K562 (cell line): ENCODE data around the gene ZNF569. TPM values are rescaled to one million over a fixed set of nuclear protein-coding genes. Genes with fewer than 3 reads are reported as not detected.

Experiments used
- ARID3B ChIP-seq: fragments of 250-450 bp; sonication (Bioruptor Pico); IDR thresholded peaks from 2 replicates; pipeline ENCODE4 v1.4.0; 2020; ENCODE audit warnings: borderline replicate concordance
- CHAMP1 ChIP-seq: fragments of 450-650 bp; IDR thresholded peaks from 2 replicates; pipeline ENCODE4 v1.6.1; 2016; ENCODE audit warnings: mild to moderate bottlenecking
- ELK1 ChIP-seq: sonication (generic); formaldehyde crosslinking; IDR thresholded peaks from 2 replicates; pipeline ENCODE4 v1.8.1; 2022; ENCODE audit warnings: missing genetic modification reagents
- EZH2 ChIP-seq: IDR thresholded peaks from 2 replicates; pipeline ENCODE4 v1.6.1; 2012; ENCODE audit warnings: low read depth, mild to moderate bottlenecking, inconsistent platforms, low read length, borderline replicate concordance
- FOXP4 ChIP-seq: sonication (generic); formaldehyde crosslinking; IDR thresholded peaks from 2 replicates; pipeline ENCODE4 v1.8.0; 2022; ENCODE audit warnings: mild to moderate bottlenecking, missing genetic modification reagents, borderline replicate concordance
- GATAD2A ChIP-seq: fragments of 450-650 bp; IDR thresholded peaks from 2 replicates; pipeline ENCODE4 v1.6.1; 2017
- KAT2B ChIP-seq: IDR thresholded peaks from one replicate; pipeline ENCODE4 v1.6.1; 2012; ENCODE audit warnings: low read depth, mild to moderate bottlenecking, control low read depth, inconsistent platforms, low read length, moderate library complexity
- KDM4B ChIP-seq, 2 experiments: fragments of 450-650 bp in 1 of 2; sonication (generic) in 1 of 2; IDR thresholded peaks; 2 replicates each; pipeline ENCODE4 v1.6.1; 2016 to 2017; ENCODE audit warnings: borderline replicate concordance in 2 of 2, antibody characterized with exemption in 1 of 2, low read depth in 1 of 2, mild to moderate bottlenecking in 1 of 2
- MEF2A ChIP-seq: IDR thresholded peaks from 2 replicates; pipeline ENCODE4 v1.6.1; 2011; ENCODE audit warnings: low read depth, mild to moderate bottlenecking, low read length, moderate library complexity; ENCODE audit not compliant: control insufficient read depth
- NUFIP1 ChIP-seq: fragments of 450-650 bp; IDR thresholded peaks from 2 replicates; pipeline ENCODE4 v1.6.1; 2018; ENCODE audit not compliant: partially characterized antibody
- POLR3A ChIP-seq: IDR thresholded peaks from 2 replicates; pipeline ENCODE4 v1.6.1; 2011; ENCODE audit warnings: borderline replicate concordance, mild to moderate bottlenecking, moderate library complexity; ENCODE audit not compliant: insufficient read length, insufficient read depth; ENCODE audit errors: extremely low read depth
- SMARCE1 ChIP-seq: fragments of 450-650 bp; IDR thresholded peaks from 2 replicates; pipeline ENCODE4 v1.7.1; 2016; ENCODE audit warnings: mild to moderate bottlenecking
- SMC3 ChIP-seq: conservative IDR thresholded peaks from 2 replicates; pipeline ENCODE4 v1.6.1; 2011; ENCODE audit warnings: low read depth, low read length, improper control_type of control experiment; ENCODE audit not compliant: insufficient read depth
- TOE1 ChIP-seq, 2 experiments: fragments of 450-650 bp in 1 of 2; sonication (generic) in 1 of 2; formaldehyde crosslinking in 1 of 2; IDR thresholded peaks; 2 replicates each; pipeline versions ENCODE4 v1.7.1 to v1.8.0; 2016 to 2022; ENCODE audit warnings: borderline replicate concordance in 2 of 2, mild to moderate bottlenecking in 2 of 2, antibody characterized with exemption in 1 of 2, inconsistent platforms in 1 of 2, low read depth in 1 of 2, missing genetic modification reagents in 1 of 2, moderate library complexity in 1 of 2
- ZBTB26 ChIP-seq: fragments of 450-650 bp; formaldehyde crosslinking; IDR thresholded peaks from 2 replicates; pipeline ENCODE4 v1.4.0; 2022; ENCODE audit warnings: missing genetic modification characterization
- ZNF140 ChIP-seq: fragments of 250-450 bp; sonication (Bioruptor Pico); IDR thresholded peaks from 2 replicates; pipeline ENCODE4 v1.8.0; 2021; ENCODE audit warnings: moderate library complexity, mild to moderate bottlenecking, inconsistent platforms
- polyA plus RNA-seq, 8 experiments: library from polyadenylated mRNA; depleted of rRNA in 4 of 8; stranded (reverse) in 5 of 8; unstranded in 3 of 8; fragments of >200 nt; fragmentation: Nextera tagmentation in 2 of 8; fragmentation: Illumina TruSeq in 1 of 8; extraction: Ambion mirVana in 2 of 8; extraction: Trizol in 1 of 8; gene quantifications; 2 replicates each; pipeline versions ENCODE4 v1.2.1 to v1.2.3, GENCODE V29; 2011 to 2014; ENCODE audit warnings: inconsistent platforms in 1 of 8, missing spikeins in 1 of 8
- total RNA-seq, 7 experiments: library from RNA; depleted of rRNA in 6 of 7; stranded (reverse); fragments of >200 nt in 6 of 7; fragmentation: Illumina TruSeq in 2 of 7; extraction: Trizol in 2 of 7; gene quantifications; 2 replicates each; pipeline versions ENCODE4 v1.2.1 to v1.2.3, GENCODE V29; 2011 to 2021; ENCODE audit warnings: low replicate concordance in 1 of 7

Gene ZNF569
- total and polyA plus RNA-seq, 9 of the 15 experiments (the other 6 are each of a cell fraction or from before 2014, with no cell fraction given), result 2.1 to 5.7 (median 4.5) TPM

GRCh38 chr19:37466798-37467607, at the start of gene ZNF569 (continued):
- TF ChIP-seq FOXP4 (CRISPR knock-in tag), result no peak
- TF ChIP-seq ZNF140, result no peak
- no peak for TF ChIP-seq EZH2
- TF ChIP-seq GATAD2A, result no peak
- no peak for TF ChIP-seq POLR3A
- peak; percentile 45; the same call in 1 of the 2 replicates for TF ChIP-seq CHAMP1
- no peak for TF ChIP-seq SMC3
- TF ChIP-seq NUFIP1, result no peak
- no peak for TF ChIP-seq ARID3B (CRISPR knock-in tag)
- no peak for TF ChIP-seq TOE1 (IDR thresholded peaks at IDR 0.05; ENCODE audit: borderline replicate concordance)
- no peak for TF ChIP-seq TOE1 (CRISPR knock-in tag; IDR thresholded peaks at IDR 0.05; ENCODE audit: borderline replicate concordance, low read depth)
- TF ChIP-seq MEF2A, result no peak
- no peak for TF ChIP-seq ZBTB26 (CRISPR knock-in tag)
- no peak for TF ChIP-seq ELK1
- no peak for TF ChIP-seq KAT2B
- TF ChIP-seq KDM4B (IDR thresholded peaks at IDR 0.05; ENCODE audit: borderline replicate concordance in 2 of 2, low read depth in 1 of 2), result peak in 1 of 2 experiments; percentile 89; a peak in 1 of 4 replicates
- TF ChIP-seq SMARCE1, result no peak
